NCI-H1436 (cell line): ENCODE results near the gene SHMT1.
"Not testable (repeated sequence)": the region's sequence is repeated elsewhere in the genome, so short reads cannot be mapped to it uniquely, and the experiment has no call there.

Experiments used
- DNase-seq: peaks from one replicate; lab custom pipeline; 2025; lab: John Stamatoyannopoulos, UW

Gene SHMT1

GRCh38 chr17:18324140-18325050 lies 39.0 kb downstream of the SHMT1 start:
- no peak for DNase-seq

GRCh38 chr17:18323507-18324139 lies 39.7 kb downstream of the SHMT1 start:
- no peak for DNase-seq

GRCh38 chr17:18323007-18323406 lies 40.3 kb downstream of the SHMT1 start:
- no peak for DNase-seq

- DNase-seq, result no peak
Observed at GRCh38 chr17:18322522-18322921, 40.8 kb downstream of the SHMT1 start.

GRCh38 chr17:18321309-18321708 lies 42.0 kb downstream of the SHMT1 start:
- no peak for DNase-seq

GRCh38 chr17:18320301-18320700 lies 43.0 kb downstream of the SHMT1 start:
- no peak for DNase-seq

DNA sequence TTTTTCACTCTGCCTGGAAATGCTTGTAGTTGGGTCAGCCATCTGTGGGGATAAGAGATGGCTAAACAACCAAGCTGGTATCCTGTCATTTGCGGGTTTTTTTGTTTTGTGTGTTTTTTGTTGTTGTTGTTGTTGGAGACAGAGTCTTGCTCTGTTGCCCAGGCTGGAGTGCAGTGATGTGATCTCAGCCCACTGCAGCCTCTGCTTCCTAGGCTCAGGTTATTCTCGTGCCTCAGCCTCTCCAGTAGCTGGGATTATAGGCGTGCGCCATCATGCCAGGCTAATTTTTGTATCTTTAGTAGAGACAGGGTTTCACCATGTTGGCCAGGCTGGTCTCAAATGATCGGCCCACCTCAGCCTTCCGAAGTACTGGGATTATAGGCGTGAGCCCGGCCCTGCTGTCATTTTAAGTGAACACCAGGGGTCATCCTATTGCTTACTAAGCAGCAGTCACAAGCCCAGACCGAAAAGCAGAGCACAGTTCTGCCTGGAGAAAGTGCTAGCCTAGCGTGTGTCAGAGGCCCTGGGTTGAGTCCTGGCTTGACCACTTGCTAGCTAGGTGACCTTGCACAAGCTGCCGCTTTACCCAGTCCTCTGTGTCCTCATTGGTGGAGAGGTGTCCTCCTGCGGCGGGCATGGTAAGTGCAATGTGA lies 43.6 kb downstream of the SHMT1 start:
- DNase-seq, result peak; percentile 24

GRCh38 chr17:18318771-18319450 lies 44.4 kb downstream of the SHMT1 start:
- no peak for DNase-seq

DNA sequence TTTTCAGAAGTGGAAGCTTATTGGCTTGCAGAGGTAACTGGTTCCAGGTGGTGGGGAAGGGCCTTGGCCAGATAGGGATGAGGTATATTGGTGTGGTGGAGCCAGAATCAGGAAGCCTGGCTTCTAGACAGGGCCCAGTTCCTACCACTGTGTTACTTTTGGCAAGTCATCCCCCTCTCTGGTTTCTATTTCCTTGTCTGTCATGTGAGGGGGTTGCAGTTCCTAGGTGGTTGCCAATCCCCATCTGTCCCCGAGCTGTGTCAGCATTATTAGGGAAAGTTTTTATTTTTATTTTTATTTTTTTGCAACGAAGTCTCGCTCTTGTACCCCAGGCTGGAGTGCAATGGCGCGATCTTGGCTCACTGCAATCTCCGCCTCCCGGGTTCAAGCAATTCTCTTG lies 45.2 kb downstream of the SHMT1 start:
- DNase-seq, result no peak

GRCh38 chr17:18315961-18316360 lies 47.4 kb downstream of the SHMT1 start:
- no peak for DNase-seq

GRCh38 chr17:18315562-18315922 lies 47.8 kb downstream of the SHMT1 start:
- DNase-seq, result no peak

DNA sequence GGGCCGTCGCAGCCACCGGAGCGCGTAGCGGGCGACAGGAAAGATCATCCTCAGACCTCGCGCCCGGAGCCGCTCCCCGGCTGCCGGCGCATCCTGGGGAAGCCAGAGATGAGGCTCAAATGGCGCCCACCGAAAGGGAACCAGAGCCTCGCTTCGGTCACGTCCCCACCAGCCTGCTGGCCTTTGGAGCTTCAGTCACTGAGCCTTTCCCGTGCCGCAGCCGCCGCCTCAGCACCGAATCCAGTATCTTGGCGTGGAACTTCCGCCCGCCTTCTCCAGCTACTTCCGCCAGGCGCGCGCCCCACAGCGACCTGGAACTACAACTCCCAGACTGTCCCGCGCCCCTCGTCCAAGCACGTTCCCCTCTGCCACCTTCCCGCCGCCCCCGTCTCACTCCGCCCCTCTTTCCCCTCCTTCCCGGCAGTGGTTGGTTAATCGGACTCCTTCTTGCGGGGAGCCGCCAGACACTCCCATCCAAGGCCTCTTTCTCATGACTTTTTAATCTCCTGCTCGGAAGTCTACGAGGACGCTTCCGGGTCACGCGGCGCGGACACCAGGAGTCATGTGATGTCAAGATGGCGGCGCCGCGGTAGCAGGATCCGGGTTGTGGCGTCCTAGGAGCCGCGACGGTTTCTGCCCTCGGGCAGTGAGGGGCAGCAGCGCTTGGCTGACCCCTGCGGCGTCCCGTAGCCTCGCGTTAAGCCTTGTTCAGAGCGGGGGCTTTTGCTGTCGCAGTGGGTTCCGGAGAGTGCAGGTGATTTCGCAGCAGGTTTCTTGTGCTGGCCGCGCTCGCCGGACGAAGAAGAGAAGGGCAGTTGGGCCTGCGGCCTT lies 48.4 kb downstream of the SHMT1 start, which contains the start of the genes SMCR8 and TOP3A:
Gene SMCR8 (plus strand): TSS at position 563 of the 831 bp plus-strand sequence. CDS start 497 bp downstream, outside the sequence.
Gene TOP3A (minus strand): TSS at position 264 of the 831 bp plus-strand sequence. CDS start 216 bp downstream, at position 48.
- peak; percentile 95 for DNase-seq

DNA sequence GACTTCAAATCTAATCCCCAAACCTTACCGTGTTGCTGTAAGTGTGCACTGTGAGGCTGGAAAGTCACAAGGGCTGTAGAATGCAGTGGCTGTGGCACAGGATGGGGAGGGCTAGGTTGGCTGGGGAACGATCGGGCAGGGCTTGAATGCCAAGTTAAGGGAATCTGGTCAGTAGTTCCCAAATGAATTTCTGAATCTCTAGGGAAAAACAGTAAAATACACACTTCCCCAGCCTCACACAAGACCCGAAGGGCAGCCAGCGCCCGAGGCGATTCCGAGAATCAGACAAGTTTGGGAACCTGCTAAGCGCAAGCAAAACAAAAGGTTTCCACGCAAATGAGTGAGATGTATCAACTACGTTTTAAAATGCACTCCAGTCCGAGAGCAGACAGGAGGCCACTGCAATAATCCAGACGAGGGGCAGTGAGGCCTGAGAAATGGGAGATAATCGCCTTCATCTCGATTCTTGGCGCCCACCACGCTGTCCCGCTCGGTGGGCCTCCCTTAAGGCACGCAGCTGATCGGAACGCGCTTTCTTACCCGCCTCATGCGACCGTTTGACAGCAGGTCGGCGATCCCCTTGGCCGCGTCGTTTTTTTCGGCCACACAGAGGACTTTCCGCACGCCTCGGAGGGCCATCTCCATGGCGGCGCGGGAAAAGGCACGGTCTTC lies 49.2 kb downstream of the SHMT1 start:
- DNase-seq, result no peak

- DNase-seq, result no peak
Observed at GRCh38 chr17:18309202-18309601, 54.1 kb downstream of the SHMT1 start.

DNA sequence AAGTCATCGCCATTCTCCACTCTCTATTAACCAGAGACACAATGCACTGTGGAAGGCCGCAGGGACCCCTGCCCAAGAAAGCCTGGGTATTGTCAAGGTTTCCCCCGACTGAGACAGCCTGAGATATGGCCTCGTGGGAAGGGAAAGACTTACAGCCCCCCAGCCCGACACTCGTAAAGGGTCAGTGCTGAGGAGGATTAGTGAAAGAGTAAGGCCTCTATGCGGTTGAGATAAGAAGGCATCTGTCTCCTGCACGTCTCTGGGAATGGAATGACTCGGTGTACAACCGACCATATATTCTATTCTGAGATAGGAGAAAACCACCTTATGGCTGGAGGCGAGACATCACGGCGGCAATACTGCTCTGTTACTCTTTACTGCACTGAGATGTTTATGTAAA lies 60.1 kb downstream of the SHMT1 start:
- DNase-seq, result not testable (repeated sequence)

GRCh38 chr17:18300725-18301480 lies 62.4 kb downstream of the SHMT1 start:
- no peak for DNase-seq

DNA sequence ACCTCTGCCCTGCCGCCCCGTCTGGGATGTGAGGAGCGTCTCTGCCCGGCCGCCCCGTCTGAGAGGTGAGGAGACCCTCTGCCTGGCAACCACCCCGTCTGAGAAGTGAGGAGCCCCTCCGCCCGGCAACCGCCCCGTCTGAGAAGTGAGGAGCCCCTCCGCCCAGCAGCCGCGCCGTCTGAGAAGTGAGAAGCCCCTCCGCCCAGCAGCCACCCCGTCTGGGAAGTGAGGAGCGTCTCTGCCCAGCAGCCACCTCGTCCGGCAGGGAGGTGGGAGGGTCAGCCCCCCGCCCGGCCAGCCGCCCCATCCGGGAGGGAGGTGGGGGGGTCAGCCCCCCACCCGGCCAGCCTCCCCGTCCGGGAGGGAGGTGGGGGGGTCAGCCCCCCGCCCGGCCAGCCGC lies 65.3 kb downstream of the SHMT1 start:
- DNase-seq, result not testable (repeated sequence)

- DNase-seq, result no peak
Observed at GRCh38 chr17:18291718-18292540, 71.4 kb downstream of the SHMT1 start.

DNA sequence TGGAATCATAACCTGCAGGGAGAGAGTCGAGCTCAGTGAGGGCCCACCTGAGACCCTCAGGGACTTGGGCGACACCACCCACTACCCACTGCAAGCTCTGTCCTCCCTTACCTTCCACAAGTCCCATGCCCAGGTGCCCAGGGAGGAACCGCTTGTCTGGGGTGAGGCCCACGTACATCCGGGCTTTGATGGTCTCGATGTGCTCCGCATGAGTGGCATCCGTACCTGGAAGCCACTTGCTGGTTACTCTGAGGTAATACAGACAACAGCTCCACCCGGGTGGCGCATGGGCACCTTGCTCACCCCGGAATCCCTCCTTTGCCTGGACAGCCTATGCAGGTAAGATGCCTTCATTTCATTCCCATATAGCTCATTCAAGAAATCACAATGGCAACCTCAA lies 78.1 kb downstream of the SHMT1 start:
- DNase-seq, result no peak
